Stimulated activated CD4-positive, alpha-beta T cell treated with anti-CD3 and anti-CD28 coated beads, Interleukin-4, amount 100 ng/mL, for 1 hour (primary cell): ENCODE data around the gene IRX4.
"Not testable (repeated sequence)": the region's sequence is repeated elsewhere in the genome, so short reads cannot be mapped to it uniquely, and the experiment has no call there.

Experiments
- DNase-seq: peaks from one replicate; pipeline ENCODE4 v3.0.0-alpha.2; 2020

The IRX4 gene

GRCh38 chr5:1877103-1878049, 5.3 kb downstream of the IRX4 start:
- DNase-seq = no peak

GRCh38 chr5:1876660-1877064, 6.1 kb downstream of the IRX4 start:
- DNase-seq = no peak

DNA sequence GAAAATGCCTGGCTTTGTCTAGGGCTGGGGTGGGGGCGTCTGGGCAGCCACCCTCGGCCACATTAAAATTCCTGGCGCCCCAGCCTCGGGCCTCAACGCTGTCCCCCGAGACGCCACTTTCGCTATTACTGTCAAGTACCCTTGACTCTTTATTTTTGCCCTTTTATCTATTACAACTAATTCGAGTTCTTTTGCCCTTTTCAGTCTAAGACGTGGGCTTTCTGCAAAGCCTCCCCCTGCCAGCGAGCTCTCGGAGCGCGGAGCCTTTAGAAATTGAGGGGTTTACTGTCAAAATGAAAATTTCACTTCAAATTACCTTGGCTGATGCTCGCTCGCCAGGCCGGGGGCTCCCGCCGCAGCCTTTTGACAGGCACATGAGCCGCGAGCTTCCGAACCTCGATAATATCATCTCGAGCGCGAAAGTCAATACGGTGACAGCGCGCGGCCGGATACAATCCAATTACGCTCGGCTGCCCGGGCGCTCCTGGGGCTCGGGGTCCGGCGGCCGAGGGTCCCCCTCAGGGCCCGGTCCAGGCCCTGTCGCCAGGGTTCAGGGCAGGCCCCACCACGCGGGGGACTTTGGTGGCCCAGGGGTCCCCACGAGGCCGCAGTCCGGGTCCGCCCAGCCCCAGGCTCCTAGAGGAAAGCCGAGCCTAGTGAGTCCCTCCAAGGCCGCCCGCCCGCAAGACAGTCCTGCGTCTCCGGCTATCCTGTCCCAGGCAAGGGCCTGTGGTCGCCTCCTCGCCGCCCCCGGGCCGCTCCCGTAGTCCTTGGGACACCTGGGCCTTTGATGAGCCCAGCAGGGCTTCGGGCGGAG, 6.7 kb downstream of the IRX4 start:
- no peak for DNase-seq

- no peak for DNase-seq
These were observed 7.4 kb downstream of the IRX4 start for GRCh38 chr5:1875281-1875842.

DNA sequence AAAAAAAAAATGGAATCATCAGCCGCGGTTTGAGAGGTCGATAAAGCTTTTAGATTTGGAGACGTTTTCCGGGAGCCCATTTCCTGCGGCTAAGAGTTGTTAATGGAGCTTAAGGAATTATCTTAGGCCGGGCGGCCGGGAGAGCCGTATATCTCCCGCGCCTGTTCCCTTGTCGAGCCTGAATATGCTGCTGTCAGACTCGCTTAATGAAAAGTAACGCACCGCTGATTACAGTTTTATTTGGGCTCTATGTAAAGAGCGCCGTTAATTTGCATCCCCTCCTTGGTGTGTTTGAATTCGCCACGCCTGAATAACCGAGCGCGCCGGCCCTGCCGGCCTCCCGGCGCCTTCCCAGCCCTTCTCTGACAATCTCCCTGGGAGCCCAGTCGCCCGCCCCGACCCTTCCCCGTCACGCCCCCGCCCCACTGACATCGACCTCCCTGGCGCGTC, 7.9 kb downstream of the IRX4 start:
- DNase-seq = no peak

GRCh38 chr5:1874348-1874747, 8.4 kb downstream of the IRX4 start:
- no peak for DNase-seq

GRCh38 chr5:1873243-1873959, 9.3 kb downstream of the IRX4 start:
- no peak for DNase-seq

DNA sequence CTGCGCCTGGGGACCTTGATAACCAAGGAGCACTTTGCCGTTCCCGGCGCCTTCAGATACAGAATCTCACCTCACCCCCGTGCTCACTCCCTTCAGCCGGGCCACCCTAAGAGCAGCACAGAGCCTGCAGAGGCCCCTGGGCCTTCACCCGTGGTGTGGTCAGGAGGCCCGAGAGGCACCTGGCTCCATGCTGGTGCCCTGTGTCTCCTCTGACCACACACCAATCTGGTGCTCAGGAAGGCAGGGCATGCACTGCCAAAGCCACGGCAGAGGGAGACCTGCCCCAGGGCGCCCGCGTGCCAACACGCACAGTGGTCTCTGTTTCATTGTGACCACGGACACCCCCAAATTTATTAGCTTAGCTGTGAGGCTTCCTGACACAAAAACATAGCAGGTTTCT, 11.3 kb downstream of the IRX4 start:
- no peak for DNase-seq

GRCh38 chr5:1870435-1871272, 12.1 kb downstream of the IRX4 start:
- not testable (repeated sequence) for DNase-seq

- DNase-seq = no peak
These were observed 13.7 kb downstream of the IRX4 start for GRCh38 chr5:1868886-1869475.

GRCh38 chr5:1867815-1868143, 14.9 kb downstream of the IRX4 start:
- DNase-seq = no peak

- DNase-seq = no peak
These were observed 15.5 kb downstream of the IRX4 start for GRCh38 chr5:1867114-1867814.

DNA sequence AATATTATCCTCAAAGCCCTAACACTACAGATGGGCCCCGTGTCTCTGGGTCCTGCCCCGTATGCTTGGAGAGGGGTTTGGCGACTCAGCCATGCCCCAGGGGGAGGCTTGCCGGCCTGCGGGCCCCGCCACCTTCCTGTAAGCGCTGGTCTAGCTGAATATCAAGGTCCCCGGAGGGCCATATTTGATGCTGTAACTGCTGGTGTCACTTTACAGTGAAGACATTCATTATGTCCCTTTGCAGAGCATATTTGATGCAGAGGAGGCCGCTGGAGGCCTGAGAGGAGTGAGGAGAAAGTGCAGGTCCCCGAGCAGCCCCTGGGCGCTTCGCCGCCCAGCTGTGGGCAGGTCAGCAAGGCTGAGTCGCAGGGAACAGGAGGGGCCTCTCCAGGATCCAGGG, 16.8 kb downstream of the IRX4 start:
- DNase-seq = no peak

- DNase-seq = no peak
These were observed 17.2 kb downstream of the IRX4 start for GRCh38 chr5:1865486-1865885.

- no peak for DNase-seq
These were observed 17.8 kb downstream of the IRX4 start for GRCh38 chr5:1864896-1865440.

- no peak for DNase-seq
These were observed 21.8 kb downstream of the IRX4 start for GRCh38 chr5:1860949-1861348.

DNA sequence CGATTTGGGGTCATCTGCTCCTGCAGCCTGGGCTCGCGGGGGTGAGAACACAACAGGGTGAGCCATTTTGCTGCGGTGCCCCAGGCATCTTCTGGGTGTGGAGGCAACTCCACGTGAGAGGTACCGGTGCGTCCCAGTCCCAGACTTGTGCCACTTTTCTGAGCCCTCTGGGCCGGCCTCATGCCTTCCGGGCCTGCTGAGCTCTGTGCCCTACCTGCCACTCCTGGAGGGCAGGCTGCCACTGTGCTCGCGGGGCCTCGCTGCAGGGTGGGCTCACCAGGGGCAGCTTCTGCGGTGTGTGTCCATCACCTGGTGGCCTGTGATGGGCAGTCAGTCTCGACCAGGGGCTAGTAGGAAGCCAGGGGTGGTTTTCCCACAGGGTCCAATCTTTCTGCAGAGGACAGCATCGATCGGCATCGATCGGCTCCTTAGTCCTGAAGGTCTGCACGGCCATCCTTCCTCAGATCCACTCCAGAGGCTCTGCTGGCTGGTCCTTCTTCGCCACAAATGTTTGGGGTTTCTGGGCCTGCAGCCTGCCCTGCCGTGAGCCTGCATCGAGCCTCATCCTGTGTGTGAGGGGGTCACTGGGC, 22.6 kb downstream of the IRX4 start:
- no peak for DNase-seq

- DNase-seq = no peak
These were observed 23.6 kb downstream of the IRX4 start for GRCh38 chr5:1859099-1859498.

DNA sequence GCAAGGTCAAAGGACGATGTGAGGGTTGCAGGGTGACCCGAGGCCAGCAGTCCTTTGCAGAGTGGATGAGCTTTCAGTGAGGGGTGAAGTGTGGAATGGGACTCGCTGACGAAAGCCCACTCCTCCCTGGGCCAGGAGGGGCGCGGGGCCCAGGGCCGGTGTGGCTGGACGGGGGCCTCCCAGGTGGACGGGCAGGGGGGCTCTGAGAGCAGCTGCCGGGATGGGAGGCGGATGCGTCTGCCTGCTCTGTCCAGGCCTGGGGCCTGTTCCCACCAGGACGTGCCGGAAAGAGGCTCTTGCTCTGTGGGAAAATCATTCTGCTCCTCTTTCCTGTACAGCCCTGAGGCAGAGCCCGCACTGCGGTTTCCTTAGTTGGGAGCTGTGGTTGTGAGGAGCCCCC, 24.3 kb downstream of the IRX4 start:
- DNase-seq = no peak

GRCh38 chr5:1857256-1857600, 25.5 kb downstream of the IRX4 start:
- DNase-seq = no peak
